ENCODE results near the gene RBM44. TPM values are rescaled to one million over a fixed set of nuclear protein-coding genes. Genes with fewer than 3 reads are reported as not detected.
"Not testable (repeated sequence)": the region's sequence is repeated elsewhere in the genome, so short reads cannot be mapped to it uniquely, and the experiment has no call there.

Gene RBM44, protein sequence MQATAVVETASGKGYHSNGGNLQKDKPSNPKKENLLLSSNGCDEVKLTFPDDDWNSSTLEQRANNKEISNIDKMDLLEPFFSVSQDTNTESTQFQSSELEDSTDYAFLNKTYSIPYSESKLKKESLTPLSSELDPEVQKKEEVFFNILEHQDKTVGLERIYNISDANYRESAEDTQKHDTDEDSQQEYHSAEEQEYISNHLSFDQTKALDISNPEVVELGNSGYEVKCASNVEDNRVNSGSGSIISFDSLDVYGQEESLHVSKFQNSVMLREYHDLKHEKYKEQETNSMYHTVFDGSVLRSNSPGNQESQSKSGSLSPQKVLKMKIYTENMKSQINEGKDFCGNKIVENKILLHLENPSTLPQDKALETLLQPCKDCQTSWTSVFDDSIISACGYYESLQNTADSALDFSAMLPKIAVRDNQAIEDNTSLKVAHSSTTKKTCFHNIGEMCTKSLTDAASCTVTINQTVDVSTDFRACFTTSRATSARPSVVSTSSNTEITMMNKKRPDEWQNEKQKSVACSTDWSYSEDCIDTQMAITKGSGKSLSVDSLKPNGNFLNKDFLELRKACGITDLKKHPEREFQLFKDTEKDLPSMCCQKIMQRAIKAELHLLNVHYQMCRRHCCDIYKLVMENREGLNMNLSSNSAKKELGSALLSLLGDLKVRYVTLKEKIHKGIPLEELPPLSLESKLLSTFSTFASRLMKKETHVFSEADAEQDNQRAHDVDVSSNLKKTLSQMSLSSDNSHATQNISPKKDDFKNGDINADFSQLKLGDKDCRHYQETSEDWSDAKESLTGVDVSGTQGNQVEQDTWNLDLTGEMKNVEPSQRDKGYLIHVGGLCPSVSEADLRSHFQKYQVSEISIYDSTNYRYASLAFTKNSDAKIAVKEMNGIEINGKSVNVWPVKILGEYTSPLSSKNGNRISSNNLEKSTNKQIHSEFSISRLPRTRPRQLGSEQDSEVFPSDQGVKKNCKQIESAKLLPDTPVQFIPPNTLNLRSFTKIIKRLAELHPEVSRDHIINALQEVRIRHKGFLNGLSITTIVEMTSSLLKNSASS
- total RNA-seq (2014; rRNA removed; shearing (Covaris generic); ENCODE audit: low replicate concordance): 0.20 TPM in 1 of 2 replicates, not detected in the other

DNA sequence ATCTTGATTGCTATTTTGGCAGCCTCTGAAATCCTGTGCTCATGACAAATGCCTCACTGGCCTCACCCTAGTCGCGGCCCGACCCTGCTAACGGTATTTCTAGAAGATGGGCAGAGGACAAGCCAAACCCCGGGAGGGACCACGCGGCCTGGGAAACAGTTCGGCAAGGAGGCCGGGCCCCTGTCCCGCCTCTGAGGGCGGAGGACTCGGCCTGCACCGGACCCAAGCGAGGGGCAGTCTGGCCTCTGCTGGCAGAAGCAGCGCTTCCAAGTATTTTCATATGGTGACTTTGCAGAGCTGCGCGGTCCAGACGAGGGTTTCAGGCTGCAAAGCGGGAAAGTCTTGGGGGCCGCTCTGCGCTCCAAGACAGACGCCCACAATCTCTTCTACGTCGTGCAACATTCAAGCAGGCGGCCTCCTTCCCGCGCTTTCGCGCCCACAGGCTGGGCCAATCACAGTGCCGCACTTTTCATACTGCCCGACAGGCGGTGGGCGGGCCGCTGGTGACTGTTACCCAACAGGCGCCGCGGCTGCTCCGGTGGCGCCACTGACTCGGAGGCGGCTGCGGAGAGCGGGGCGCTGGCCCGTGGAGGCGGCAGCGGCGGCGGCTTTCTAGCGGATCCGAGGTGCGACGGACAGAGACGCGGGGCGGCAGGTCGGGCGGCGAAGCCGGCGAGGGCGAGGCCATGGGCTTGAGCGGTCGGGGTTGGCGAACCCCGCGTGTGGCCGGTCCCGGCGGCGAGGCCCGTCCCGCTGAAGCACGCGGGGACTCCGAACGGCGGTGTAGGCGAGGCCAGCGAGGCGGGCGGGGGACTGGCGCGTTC is at the start of gene RBM44:
Gene RBM44 (plus strand): TSS at position 544 of the 824 bp plus-strand sequence. CDS start 14,831 bp downstream, outside the sequence.
- no peak within 1 kb of the TSS for H3K4me3 ChIP-seq
- no peaks in the 10 kb centered on the region for H3K36me3 ChIP-seq
- H3K9me3 ChIP-seq: no peaks in the 10 kb centered on the region
- no peak for DNase-seq
- H3K27me3 ChIP-seq: no peaks in the 10 kb centered on the region

DNA sequence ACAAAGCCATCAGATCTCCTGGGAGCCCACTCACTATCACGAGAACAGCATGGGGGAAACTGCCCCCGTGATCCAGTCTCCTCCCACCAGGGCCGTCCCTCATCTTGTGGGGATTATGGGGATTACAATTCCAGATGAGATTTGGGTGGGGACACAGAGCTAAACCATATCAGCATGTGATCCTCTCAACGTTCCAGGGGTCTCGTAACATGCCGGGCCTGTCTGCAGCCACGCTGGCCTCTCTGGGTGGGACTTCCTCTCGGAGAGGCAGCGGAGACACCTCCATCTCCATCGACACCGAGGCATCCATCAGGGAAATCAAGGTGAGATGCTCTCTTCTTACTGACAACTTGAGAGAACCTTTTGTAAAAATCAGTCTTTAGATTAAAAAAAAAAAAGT is 49.6 kb upstream of the RBM44 start:
- Histone ChIP-seq H3K27me3 (no peaks in the 10 kb centered on the region), H3K36me3 (peaks cover 26% of the 10 kb centered on the region), H3K4me3 (no peak overlapping the region)

DNA sequence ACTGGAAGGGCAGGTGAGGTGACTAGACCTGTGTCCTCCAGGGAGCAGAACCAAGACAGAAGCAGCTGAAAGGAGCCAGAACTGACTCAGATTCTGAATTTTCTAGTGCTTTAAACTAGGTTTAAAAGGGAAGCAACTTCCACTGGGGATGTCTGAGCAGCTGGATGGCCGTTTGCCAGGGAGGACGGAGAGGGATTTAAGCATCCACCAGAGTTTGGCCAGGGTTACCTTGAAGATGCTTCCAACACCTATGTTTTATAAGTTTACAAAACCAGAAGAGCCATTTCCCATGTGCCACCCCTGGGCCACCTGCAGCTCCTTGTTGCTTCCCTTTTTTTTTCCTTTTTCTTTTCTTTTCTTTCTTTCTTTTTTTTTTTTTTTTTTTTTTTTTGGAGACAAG is 48.6 kb upstream of the RBM44 start:
- Histone ChIP-seq H3K27me3 (no peaks in the 10 kb centered on the region), H3K36me3 (peaks cover 32% of the 10 kb centered on the region), H3K9me3 (no peaks in the 10 kb centered on the region), H3K4me3 (no peak overlapping the region)
- DNase-seq: no peak

More for the DNA sequence above, 49.6 kb upstream of the RBM44 start:
- no peak for DNase-seq
- no peaks in the 10 kb centered on the region for H3K9me3 ChIP-seq

DNA sequence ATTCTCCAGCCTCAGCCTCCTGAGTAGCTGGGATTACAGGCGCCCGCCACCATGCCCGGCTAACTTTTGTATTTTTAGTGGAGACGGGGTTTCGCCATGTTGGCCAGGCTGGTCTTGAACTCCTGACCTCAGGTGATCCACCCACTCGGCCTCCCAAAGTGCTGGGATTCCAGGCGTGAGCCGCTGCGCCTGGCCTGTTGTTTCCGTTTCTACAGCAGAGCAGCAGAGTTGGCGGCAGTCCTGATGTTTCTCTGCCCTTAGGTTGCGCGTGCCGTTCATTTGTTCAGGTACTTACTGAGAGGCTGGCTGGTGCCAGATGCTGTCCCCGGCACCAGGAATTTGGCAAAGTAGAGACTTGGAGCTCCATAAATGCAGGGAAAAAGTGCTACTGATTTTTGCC is 48.1 kb upstream of the RBM44 start:
- H3K9me3 ChIP-seq, DNase-seq, H3K27me3 ChIP-seq, H3K4me3 ChIP-seq: not testable (repeated sequence)
- H3K36me3 ChIP-seq: peaks cover 37% of the 10 kb centered on the region

DNA sequence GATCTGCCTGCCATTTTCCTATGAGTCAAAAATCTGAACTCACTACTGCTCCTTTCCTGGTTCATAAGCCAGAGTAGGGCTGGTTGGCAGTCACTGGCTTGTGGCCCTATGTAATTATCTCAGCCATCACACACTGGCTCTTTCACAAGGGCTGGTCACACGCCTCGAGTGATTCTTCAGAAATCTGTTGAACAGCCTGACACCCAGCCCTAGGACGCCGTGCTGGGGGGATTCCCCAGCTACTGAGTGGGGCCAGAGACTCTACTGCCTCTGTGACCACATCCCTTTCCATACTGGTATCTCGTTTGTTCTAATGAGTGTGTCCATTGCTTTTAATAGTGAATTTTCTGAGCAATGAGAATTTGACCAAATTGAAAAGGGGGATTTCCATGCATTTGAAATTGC is 45.8 kb upstream of the RBM44 start:
- Histone ChIP-seq H3K9me3 (no peaks in the 10 kb centered on the region), H3K4me3 (no peak overlapping the region), H3K36me3 (peaks cover 55% of the 10 kb centered on the region), H3K27me3 (no peaks in the 10 kb centered on the region)
- DNase-seq: no peak

DNA sequence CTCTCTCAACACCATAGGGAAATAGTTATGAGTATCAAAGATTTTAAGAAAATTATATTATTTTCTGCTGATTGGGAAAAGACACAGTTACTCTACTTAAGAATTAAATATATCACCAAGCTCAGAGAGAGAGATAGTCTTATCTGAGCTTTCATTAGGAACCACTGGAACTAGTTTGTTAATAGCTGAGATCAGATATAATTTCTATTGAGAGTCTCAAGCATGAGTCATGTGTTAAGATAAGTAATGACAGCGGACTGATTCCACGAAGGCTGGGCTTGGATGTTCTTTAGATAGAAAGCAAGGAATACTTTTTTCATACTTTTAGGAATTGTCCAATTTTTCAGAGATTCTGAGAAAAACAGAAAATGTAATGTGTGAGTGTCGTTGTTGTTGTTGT is 44.4 kb upstream of the RBM44 start:
- Histone ChIP-seq H3K36me3 (peaks cover 60% of the 10 kb centered on the region), H3K9me3 (no peaks in the 10 kb centered on the region), H3K27me3 (no peaks in the 10 kb centered on the region), H3K4me3 (no peak overlapping the region)
- no peak for DNase-seq

DNA sequence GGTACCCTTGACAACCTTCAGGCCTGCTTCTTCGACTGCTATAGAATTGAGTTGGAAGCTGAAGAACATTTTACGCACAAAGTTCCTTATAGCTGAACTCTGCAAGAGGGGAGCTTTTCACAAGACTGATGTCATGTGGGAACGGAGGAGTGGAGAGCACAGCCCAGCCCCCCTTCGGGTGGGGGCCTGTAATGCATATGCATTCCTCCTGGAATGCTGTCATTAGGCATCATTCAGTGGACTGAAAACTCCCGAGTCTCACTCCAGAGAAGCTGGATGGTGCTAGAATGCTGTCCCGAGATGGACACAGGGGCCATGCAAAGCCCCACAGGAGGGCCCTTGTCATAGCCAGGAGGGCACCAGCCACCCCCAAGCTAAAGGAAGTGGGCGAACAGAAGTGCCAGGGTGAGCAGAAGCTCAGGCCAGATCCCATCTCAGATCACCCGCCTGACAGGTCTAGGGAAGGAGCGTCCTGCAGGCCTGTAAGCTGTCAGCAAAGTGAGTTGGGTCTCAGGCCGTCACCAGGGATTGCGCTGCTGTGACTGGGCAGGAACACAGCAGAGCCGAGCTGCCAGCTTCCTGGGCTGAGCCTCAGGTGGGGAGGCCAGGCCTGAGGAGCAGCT is 43.8 kb upstream of the RBM44 start:
- Histone ChIP-seq H3K4me3 (no peak overlapping the region), H3K36me3 (peaks cover 57% of the 10 kb centered on the region), H3K9me3 (no peaks in the 10 kb centered on the region), H3K27me3 (no peaks in the 10 kb centered on the region)
- no peak for DNase-seq

DNA sequence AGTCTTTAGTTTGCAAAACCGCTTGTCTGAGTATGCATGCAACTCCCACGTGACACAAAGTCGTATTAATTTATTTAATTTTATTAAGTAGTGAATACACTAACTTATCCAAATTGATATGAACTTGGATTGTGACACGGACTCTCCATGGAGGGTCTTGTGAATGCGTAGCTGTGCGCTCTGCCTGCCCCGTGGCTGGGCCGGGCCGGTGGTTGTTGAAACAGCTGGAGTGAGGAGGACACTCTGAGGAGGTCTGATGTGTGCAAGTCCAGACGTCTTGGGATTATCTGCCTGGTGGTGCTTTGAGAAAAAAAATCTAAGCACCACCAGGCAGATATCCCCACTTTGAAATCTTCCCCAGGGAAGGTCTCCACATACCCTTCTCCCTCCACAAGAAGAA is 41.0 kb upstream of the RBM44 start:
- no peak for DNase-seq
- H3K27me3 ChIP-seq: no peaks in the 10 kb centered on the region
- H3K9me3 ChIP-seq: no peaks in the 10 kb centered on the region
- no peak overlapping the region for H3K4me3 ChIP-seq
- H3K36me3 ChIP-seq: peaks cover 74% of the 10 kb centered on the region

DNA sequence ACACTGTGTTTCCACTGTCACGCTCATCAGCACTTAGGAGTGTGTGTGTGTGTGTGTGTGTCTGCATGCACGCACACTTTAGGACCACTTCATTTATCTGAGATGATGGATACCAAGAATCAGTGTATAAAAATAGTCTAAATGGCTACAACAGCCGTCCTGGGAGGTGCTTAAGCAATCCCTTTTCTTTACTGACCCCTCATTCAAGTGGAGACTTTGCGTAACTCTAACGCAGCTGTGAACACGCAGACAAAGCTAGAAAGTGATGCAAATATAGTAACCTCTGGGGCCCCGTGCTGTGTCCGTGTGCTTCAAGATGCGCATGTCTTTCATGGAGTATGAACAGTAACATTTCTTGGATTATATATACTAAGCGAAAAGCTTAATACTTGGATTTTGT is 40.4 kb upstream of the RBM44 start:
- no peaks in the 10 kb centered on the region for H3K27me3 ChIP-seq
- peaks cover 74% of the 10 kb centered on the region for H3K36me3 ChIP-seq
- no peaks in the 10 kb centered on the region for H3K9me3 ChIP-seq
- H3K4me3 ChIP-seq: no peak overlapping the region
- no peak for DNase-seq

DNA sequence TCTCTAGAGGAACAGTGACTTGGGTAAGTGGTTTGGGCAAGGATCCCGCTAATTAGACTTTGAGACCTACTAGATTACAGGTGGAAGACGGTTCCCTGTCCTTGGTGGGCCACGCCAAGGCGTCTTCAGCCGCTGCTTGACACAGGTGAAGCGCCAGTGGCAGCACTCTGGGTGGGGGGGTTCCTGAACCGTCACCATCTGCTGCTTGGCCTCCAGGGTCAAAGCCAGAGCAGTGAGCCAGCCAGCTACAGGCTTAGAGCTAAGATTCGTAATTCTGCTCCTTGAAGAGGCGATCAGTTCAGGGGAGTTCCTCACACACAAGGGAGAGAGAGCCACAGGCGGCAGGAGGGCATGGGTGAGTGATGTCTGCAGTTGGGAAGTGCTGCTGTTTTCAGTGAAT is 39.4 kb upstream of the RBM44 start:
- Histone ChIP-seq H3K9me3 (no peaks in the 10 kb centered on the region), H3K36me3 (peaks cover 67% of the 10 kb centered on the region), H3K27me3 (no peaks in the 10 kb centered on the region), H3K4me3 (no peak overlapping the region)
- DNase-seq: no peak

DNA sequence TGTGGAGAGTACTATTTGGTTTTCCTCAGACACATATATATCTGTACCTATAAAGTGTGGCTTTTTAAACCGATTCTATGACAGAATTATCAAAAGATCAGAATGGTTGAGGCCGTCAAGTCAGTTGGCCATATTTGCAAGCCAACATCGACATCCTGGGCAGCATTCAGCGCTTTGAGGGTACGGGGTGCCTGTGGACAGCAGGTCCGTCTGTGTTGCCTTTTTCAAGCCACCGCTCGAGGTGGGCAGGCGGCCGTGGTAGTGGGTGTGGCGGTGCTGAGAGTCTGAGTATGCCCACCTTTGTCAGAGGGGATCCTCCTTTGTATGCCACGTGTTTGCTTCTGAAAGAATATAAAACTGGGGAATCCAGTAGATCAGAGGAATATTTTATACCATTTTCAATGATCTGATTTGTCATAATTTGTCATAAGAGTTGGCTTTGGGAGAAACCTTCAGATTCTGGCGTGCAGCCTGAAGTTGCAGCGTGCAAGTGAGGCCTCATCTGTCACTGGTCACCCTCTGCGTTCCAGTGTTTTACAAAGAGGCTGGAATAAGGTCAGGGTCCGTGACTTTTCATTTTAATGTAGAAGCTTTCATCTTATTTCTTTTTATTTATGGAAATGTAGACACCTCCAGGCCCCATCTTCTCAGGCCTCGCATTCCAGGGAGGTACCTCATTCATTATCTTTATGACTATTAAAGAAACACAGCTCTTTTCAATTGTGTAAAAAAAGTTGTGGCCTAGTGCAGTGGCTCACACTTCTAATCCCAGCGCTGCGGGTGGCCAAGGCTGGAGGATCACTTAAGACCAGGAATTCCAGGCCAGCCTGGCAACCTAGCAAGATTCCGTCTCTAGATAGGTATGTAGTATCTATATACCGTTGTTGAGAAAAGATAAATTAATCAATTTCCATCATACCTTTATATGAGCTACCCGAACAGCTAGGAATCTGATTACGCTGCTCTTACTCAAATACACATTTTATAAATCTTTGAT is 37.8 kb upstream of the RBM44 start:
- no peak for DNase-seq
- Histone ChIP-seq H3K36me3 (peaks cover 61% of the 10 kb centered on the region), H3K9me3 (no peaks in the 10 kb centered on the region), H3K27me3 (no peaks in the 10 kb centered on the region), H3K4me3 (no peak overlapping the region)

DNA sequence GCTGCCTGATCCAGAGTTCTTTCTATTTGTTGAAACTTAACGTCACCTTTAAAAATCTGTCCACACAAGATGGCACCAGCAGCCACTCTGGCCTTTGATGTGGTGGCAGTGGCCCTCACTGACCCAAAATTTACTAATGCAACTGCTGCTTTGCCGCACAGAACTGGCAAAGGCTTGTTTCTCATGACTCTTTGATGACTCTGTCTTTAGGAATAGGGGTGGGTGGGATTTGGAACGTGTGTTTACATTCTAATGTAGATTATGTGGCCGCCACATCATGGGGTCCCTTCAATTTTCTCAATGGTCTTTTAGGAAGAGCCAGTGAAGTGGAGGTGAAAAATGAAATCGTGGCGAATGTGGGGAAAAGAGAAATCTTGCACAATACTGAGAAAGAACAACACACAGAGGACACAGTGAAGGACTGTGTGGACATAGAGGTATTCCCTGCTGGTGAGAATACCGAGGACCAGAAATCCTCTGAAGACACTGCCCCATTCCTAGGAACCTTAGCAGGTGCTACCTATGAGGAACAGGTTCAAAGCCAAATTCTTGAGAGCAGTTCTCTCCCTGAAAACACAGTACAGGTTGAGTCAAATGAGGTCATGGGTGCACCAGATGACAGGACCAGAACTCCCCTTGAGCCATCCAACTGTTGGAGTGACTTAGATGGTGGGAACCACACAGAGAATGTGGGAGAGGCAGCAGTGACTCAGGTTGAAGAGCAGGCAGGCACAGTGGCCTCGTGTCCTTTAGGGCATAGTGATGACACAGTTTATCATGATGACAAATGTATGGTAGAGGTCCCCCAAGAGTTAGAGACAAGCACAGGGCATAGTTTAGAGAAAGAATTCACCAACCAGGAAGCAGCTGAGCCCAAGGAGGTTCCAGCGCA is 36.0 kb upstream of the RBM44 start:
- not testable (repeated sequence) for H3K9me3 ChIP-seq, H3K4me3 ChIP-seq, H3K27me3 ChIP-seq
- peak; percentile 21 for DNase-seq
- H3K36me3 ChIP-seq: peaks cover 49% of the 10 kb centered on the region

DNA sequence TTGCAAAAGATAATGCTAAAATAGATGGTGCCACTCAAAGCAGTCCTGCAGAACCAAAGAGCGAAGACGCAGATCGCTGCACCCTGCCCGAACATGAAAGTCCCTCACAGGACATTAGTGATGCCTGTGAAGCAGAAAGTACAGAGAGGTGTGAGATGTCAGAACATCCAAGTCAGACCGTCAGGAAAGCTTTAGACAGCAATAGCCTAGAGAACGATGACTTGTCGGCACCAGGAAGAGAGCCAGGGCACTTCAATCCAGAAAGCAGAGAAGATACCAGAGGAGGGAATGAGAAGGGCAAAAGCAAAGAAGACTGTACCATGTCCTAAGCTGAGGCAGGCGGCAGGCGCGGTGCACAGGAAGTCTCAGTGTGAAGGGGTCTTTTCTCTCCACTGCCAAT is 34.8 kb upstream of the RBM44 start:
- H3K4me3 ChIP-seq: no peak overlapping the region
- H3K9me3 ChIP-seq: no peaks in the 10 kb centered on the region
- no peak for DNase-seq
- H3K36me3 ChIP-seq: peaks cover 40% of the 10 kb centered on the region
- no peaks in the 10 kb centered on the region for H3K27me3 ChIP-seq

DNA sequence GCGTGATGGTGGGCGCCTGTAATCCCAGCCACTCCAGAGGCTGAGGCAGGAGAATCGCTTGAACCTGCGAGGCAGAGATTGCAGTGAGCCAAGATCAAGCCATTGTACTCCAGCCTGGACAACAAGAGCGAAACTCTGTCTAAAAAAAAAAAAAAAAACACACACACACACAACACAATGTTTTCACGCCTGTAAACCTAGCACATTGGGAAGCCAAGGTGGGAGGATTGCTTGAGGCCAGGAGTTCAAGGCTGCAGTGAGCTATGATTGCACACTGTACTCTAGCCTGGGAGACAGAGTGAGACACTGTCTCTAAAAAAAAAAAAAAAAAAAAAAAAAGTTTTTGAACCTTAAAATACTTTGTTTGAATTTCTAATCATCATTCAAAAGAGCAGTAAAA is 33.5 kb upstream of the RBM44 start:
- not testable (repeated sequence) for H3K9me3 ChIP-seq, H3K27me3 ChIP-seq, H3K4me3 ChIP-seq, DNase-seq
- peaks cover 36% of the 10 kb centered on the region for H3K36me3 ChIP-seq

All from MG63 (cell line).